HG03039 (cell line): ENCODE data around the gene FNBP1L.
"Not testable (repeated sequence)": the region's sequence is repeated elsewhere in the genome, so short reads cannot be mapped to it uniquely, and the experiment has no call there.

Experiments used
- ATAC-seq: cut with Tn5 transposase; IDR thresholded peaks from one replicate; pipeline ENCODE4 v1.9.1; 2021; ENCODE audit warnings: mild to moderate bottlenecking, moderate library complexity; ENCODE audit not compliant: unreplicated experiment

FNBP1L gene

DNA sequence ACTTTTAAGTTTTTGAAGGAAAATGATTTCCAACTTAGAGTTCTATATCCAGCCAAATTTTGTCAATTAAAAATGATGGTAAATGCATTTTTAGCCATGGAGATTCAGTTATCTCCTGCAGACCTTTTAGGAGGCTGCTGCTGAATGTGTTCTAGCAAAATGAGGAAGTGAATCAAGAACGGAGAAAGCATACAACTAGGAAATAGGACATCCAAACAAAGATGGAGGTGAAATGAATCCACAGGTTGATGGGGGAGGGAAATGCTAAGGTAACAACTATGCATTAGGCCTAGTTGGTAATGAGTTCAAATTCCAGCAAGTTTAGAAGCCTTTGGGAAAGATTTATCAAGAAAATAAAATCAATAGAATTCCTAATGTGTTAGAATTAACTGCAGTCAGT lies 80.5 kb downstream of the FNBP1L start:
- ATAC-seq: no peak

DNA sequence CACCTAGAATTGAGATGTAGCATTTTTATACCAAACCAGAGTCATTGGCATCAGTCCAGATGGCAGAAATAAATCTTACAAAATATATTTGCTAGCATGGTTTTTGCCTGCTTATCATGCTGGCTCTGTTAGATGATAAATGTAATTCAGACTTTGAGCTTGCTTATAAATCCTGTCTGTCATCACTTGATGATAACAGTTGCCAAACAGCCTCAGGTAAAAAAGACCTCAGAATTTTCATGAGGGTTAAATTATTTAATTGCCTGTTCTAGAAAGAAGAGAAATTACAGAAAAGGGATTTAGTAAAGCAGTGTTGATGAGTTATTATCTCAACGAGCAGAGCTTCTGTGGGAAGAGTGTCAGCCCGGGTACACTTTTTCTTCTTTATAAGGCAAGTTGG lies 83.3 kb downstream of the FNBP1L start:
- no peak for ATAC-seq

DNA sequence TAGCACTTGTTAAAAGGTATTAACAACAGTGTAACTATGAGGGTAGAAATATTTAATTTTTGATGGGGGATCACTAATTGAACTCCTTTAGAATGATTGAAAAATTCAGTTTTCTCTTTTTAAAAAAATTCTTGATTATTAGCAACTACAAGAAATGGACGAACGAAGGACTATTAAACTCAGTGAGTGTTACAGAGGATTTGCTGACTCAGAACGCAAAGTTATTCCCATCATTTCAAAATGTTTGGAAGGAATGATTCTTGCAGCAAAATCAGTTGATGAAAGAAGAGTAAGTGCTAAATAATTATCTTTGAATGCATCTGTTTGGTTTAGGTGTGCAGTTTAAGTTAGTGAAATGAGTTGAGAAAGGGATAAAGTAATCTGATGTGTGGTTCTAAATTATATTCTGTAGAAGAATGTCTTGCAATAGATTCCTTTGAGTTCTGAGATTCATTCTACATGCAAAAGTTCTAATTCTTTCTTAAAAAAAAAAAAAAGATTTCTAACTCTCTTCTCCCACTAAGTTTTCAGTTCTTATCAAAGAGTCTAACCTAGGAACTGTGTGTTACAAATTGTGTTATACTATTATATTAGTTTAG lies 85.0 kb downstream of the FNBP1L start:
- ATAC-seq: no peak

DNA sequence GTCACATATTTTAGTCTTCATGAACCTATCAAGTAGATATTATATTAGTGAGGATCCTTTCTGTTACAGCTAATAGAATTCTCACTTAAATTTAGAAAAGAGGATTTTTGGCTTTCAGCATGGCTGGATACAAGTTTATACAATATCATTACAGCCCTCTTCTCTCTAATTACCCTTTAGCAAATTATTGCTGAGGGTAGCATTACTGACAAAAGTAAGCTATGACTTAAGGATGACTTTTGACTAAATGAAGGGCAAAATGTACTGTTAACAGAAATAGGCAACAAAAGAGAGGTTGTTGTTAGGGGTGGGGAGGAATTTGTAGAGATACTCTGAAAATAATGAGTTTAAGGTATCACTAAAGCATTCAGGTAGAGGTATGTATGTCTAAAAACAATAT lies 85.8 kb downstream of the FNBP1L start:
- no peak for ATAC-seq

DNA sequence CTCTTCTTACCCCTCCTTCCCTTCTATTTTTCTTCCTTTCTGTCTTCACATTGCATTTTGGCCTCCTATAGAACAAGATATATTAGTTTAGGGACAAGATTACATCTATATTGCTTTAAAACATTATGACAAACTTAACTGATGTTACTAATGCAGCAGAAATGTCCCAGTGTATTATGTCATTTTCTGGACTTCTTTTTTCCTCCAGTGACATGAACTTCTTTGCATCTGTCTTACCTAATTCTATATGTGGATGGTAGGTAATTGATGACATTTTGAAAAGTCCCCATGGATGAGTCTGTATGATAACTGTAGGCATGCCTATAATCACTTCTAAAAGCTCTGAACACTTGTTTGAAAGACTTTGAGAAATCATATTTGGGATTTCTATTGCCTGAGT lies 89.5 kb downstream of the FNBP1L start:
- ATAC-seq: no peak

DNA sequence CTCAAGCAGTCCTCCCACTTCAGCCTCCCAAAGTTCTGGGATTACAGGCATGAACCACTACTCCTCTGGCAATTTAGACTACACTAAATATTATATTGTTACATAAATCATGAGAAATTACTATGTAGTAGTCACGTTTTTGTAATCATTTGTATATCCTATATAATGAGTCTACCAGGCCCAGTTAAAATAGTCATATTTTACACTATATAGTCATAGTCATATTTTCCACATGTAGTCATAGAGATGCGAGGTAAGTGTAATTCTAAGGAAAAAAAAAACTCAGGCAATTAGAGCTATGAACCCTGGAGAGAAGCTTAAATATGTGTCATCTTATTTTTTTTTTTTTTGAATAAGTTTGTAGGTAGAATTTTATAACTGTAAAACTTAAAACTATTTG lies 90.0 kb downstream of the FNBP1L start:
- no peak for ATAC-seq

DNA sequence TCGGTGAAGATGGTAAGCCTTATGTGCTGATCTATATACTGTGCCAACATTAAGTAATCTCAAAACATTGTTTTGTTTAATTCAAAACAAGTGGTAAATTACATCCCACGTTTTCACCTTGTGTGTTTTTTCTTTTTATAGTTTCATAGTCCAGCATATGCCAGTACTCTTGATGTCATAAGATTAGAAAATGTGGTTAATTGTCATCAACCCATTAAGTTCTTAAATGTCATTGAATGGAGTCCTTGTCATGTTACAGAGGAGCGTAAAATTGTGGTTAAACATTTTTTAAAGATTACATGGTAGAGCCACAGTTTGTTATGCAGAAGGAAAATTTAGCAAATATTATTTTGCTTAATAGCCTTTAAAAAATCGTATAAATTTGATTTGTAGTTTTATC lies 93.1 kb downstream of the FNBP1L start:
- ATAC-seq: no peak

DNA sequence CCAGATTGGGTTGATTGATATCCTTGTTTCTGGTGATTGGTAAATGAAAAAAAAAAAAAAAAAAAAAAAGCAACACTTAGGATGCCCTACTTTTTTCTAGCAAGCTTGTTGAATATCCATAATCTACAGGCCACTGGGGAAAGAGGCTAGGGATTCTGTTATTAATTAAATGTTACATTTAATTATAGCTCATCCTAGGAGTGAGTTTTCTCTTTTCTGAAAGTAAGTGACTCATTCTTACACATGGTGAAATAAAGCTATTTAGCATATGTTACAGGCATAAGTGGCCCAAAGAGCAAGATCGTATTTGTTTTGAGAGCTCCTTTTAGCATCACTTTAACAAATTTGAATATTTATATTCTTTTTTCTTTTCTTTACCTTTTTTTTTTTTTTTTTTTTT lies 94.5 kb downstream of the FNBP1L start:
- ATAC-seq: no peak

DNA sequence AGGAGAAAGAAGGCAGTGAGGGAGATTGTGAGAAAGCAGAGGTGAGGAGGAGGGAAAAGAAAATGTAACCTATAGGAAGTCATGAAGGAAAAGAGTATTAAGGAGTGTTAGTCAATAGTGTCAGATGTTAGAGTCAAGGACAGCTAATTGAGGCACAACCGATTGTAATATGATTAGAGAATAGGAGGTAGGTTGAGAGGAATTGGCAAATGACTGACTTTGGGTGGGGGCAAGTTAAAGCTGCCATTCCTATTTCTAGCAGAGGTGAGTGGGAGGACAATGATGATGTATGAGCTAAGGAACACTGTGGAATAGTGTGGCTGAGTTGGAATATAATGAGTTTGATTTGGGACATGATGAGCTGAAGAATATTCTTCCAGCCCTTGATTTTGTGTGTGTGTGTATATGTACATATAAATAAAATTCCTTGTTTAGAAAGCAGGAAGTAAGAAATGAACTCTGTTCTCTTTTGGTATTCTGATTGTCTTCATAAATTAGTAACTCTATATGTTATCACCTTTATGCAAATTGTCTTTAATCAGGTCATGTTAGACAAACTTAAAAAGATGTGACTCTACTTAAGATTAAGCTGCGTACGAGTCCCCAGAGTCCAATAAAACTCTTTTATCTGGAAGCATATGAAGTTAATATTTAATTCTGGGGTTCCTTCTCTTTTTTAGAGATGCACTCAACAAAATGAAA lies 98.4 kb downstream of the FNBP1L start:
- no peak for ATAC-seq

DNA sequence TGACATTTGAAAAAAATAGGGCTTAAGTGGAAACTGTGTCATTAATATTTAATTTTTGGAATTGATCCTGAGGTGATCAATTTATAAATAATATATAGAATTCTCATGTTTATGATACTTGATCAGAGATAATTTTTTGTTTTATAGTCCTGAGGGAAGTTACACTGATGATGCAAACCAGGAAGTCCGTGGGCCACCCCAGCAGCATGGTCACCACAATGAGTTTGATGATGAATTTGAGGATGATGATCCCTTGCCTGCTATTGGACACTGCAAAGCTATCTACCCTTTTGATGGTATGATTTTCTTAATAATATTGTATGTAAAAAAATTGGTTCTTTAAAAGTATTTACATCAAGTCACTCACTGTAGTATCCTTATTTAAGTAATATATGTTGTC lies 101.2 kb downstream of the FNBP1L start:
- ATAC-seq: no peak

DNA sequence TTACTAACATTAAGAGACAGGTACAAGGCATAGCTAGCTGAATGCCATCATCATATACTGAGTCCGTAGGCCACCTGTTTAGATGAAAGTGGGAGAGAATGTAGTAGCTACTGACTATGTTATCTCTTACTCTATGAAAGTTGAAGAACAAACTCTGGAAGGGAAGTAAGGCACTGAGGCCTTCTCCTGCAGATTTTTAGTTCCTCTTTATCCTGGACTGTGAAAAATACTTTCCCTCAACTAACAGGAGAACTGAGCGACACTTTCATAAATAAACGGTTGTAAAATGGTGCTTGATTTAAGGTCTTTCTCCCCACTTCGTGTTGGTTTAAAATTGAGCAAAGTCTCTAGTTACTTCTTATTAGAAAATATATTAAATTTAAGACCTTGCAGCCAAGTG lies 101.9 kb downstream of the FNBP1L start:
- ATAC-seq: no peak

DNA sequence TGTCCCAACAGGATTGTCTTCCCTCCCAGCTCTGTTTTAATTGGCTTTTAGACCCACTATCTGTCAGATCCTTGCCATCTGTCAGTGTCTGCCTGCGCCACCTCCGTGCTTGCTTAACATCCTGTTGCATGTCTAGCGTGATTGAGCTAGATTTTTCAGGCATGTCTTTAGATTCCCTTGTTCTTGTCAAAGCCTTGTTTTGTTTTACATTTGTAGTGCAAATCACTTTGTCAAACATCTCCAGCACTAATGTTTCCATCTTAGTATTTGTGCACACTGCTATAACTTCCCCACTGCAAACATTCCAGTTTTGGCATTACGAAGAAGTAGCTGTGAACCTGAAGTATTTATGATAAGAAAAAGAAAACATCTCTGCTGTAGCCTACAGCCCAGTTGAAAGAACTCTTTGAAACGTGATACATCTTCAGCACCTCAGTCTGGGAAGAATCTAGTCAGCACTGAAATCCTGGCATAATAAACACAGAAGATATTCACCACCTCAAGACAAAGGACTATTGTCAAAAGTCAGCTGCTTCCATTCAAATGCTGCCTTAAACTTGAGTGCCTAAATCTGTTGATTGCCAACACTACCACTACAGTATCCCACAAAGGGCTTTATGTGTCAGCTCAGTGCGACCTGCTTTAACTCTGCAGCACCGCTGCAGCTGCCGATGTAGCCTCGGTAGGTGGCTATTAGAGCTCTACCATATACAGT lies 105.0 kb downstream of the FNBP1L start:
- no peak for ATAC-seq

DNA sequence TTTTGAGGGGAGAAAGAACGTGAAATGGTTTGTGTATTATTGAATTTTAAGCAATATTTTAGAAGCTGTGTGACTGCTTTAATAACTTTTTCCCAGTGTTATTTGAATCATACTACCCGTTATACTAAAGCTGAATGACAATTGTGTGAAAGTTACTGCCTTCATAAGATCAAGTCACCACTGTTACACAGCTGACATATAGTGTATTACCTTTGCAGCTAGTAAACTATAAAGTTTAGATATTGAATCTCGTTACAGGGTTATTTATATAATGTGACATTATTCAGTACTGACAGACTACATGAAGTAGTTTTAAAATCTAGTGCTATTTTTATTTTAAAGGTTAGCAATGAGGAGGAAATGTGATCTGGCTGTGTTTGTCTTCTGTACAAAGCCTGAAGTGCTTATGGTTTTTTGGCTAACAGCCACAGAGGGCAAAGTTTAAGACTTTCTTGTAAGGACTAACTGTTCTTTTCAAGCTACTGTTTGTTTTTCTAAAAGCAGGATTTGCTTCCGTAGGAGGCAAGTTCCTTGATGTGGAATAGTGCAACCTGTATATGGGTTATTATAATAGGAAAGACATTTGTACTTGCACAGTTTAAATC lies 106.1 kb downstream of the FNBP1L start:
- not testable (repeated sequence) for ATAC-seq

DNA sequence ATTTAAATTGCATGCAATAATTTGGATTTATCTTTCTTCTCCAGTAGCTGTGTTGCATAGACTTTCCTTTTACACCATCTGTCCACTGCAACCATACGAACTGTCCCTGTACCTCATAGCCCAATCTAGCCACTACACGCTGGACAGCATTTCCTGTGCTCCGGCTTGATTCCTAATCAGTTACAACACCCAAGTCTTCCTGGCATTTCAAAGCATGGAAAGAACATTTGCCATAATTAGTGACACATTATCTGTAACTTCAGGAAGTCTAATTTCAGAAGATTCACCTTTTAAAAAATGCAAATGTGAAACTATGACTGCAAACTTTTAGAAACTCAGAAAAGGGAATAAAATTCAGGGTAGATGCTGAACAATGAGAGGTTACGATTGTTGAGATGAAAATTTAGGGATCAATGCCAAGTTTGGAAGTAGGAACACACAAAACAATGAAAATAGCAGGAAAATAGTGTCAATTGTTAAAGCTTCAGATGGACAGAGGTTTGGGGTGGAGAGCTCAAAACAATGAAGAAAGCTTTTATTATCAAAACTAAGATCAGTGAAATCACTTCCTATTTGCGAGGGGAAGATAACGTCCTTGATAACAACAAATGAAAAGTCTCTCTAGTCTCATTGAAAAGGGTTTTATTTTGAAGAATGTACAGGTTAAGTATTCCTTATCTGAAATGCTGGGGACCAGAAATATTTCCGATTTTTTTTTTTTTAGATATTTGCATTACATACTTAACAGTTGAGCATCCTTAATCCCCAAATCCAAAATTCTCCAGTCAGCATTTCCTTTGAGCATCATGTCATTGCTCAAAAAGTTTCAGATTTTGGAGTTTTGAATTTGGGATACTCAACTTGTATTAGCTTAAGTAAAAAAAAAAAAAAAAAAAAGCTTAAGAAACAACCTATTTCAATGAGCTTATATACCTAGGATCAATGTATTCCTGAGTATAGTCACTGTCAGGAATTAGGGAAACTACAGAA lies 107.3 kb downstream of the FNBP1L start:
- ATAC-seq: no peak

DNA sequence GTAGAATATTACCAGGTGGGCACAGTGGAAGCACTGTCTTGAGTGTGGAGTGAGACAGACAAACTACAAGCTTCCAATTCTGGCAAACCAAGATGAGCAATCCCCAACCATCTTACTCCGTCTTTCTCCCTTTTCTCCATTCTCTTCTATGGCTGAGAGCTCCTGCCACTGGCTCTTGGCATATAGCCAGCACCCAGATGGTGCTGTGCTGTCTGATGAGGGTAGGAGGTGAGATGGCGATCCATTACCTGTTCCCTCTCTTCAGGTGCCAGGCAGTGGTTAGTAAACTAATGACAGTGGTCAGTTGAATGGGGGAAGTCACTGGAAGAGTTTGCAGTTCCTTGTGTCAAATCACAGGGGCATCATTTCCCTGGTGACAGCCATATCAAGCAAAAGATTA lies 108.4 kb downstream of the FNBP1L start:
- ATAC-seq: no peak

DNA sequence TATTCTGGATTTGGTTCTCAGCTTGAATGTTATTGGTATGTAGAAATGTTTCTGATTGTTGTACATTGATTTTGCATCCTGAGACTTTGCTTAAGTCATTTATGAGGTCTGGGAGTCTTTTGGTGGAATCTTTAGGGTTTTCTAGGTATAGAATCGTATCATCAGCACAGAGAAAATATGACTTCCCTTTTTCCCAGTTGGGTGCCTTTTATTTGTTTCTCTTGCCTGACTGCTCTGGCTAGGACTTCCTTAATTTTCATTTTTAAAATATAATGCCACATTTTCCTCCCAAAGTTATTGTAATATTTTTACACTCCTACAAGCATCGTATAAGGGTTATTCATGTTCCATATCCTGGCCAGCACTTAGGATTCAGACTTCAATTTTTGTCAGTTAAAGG lies 111.1 kb downstream of the FNBP1L start:
- no peak for ATAC-seq

DNA sequence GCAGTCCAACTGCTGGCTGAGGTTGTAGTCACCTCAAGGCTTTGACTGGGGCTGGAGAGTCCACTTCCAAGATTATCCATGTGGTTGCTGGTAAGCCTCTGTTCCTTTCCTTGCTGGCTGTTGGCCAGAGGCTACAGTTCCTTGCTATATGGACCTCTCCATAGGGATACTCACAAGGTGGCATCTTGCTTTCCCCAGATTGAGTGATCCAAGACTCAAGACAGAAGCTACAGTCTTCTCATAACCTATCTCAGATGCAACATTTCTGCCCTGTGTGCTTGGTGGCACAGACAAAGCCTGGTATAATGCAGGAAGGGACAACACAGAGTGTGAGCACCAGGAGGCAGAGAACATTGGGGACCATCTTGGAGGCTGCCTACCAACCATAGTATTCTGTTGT lies 111.8 kb downstream of the FNBP1L start:
- no peak for ATAC-seq

DNA sequence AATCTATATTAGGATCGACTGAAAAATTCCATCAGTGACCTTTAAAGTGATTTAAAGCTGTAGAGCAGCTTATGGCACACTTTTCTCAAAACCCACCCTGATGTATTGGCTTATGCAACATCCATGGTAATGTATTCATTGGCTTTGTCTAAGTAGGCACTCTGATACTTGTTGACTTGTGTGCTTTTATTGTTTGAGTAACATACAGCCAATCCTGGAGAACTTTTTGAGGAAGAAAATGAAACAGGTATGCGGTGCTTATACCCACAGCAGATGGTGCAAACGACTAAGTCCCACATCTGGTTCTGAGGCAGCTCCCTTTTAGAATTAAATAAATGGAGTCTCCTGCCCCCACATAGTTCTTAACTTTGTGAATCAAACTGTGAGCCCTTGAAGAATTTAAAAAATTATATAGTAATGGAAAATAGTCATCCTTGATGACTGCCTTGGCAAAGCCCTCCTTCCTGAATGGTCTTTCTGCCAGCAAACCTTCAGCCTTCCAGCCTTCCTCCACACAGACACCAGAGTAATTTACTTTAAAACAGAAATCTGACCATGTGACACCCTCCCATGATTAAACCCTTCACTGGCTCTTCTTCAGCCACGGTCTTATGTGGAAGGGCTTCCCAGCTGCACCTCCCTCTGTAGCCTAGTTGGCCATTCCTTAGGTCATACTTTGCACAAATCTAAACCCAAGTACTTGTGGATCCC lies 117.7 kb downstream of the FNBP1L start:
- no peak for ATAC-seq

DNA sequence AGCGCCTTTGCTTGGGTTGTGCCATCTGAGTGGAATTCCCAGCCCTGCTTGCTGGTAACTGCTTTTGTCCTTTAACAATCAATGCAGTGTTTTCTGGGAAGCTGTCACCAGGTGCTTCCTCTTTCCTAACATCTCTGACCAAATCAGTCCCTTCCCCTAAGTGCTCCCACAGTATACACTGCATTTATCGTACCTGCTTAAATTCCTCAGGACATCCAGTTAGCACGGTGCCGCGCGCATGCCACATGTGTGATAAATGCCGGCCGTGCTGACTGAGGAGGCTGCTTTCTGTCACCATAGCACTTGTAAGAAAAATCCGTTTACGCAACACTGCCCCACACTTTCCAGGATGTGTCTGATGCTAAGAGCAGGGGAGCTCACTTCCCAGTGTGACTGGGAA lies 118.3 kb downstream of the FNBP1L start:
- ATAC-seq: no peak

DNA sequence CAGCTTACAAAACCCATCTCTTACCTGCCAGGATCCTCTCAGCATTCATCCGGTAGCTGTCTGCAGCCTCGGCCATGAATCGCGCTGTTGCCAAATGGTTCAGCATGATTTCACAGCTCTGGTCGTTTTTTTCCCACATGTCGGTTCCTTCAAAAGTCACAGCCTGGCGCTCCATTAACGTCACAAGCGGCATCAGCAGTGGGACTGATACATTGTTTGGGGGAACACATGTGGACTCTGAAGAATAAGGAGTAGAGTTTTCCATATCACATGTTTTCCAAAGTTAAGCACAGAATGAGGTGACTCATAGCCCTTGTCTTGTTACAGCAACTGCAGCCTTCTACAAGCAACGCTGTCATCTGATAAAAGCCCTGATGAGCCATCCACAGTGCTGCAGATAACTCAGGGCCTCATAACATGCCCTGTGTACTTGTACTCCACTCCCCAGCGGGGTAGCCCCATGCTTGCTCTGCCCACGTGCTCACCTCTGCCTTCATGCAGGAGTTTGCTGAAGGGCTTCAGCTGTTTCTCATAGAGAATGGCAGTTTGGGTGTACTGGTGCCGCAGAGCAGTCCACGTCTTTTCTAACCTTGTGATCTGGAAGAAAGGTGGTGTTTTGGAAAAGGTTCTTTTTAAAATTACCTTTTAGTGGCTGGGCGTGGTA lies 119.5 kb downstream of the FNBP1L start:
- ATAC-seq: no peak
